GM12865 (cell line): ENCODE results near the gene PIK3CA.
A peak's percentile ranks its signal among the peaks of the same experiment; 100 is the strongest.

ENCODE experiments used
- DNase-seq: peaks from one replicate; pipeline ENCODE4 v3.0.0; 2010; ENCODE audit warnings: low read depth
- H3K4me3 ChIP-seq: 2 replicates; pipeline ENCODE4 v1.5.1; 2011; ENCODE audit warnings: mild to moderate bottlenecking, low read depth, low read length, control low read depth
- TF ChIP-seq, protein P1 (sequence below): IDR thresholded peaks from 2 replicates; pipeline ENCODE4 v1.5.1; 2011; ENCODE audit warnings: low read length, control low read depth, low read depth, inconsistent platforms; ENCODE audit not compliant: insufficient read depth; ENCODE audit errors: missing control alignments

PIK3CA gene

DNA sequence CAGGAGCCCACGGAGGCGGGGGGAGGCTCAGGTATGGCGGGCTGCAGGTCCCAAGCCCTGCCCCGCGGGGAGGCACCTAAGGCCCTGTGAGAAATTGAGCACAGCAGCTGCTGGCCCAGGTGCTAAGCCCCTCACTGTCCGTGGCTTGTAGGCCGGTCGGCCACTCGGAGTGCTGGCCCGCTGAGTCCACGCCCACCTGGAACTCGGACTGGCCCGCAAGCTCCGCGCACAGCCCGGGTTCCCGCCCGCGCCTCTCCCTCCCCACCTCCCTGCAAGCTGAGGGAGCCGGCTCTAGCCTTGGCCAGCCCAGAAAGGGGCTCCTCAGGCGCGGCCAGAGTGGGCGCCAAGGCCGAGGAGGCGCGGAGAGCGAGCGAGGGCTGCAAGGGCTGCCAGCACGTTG is 115.0 kb downstream of the PIK3CA start:
- H3K4me3 ChIP-seq: no peak overlapping the region
- TF ChIP-seq, protein P1, sequence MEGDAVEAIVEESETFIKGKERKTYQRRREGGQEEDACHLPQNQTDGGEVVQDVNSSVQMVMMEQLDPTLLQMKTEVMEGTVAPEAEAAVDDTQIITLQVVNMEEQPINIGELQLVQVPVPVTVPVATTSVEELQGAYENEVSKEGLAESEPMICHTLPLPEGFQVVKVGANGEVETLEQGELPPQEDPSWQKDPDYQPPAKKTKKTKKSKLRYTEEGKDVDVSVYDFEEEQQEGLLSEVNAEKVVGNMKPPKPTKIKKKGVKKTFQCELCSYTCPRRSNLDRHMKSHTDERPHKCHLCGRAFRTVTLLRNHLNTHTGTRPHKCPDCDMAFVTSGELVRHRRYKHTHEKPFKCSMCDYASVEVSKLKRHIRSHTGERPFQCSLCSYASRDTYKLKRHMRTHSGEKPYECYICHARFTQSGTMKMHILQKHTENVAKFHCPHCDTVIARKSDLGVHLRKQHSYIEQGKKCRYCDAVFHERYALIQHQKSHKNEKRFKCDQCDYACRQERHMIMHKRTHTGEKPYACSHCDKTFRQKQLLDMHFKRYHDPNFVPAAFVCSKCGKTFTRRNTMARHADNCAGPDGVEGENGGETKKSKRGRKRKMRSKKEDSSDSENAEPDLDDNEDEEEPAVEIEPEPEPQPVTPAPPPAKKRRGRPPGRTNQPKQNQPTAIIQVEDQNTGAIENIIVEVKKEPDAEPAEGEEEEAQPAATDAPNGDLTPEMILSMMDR: no peak
- DNase-seq: no peak

DNA sequence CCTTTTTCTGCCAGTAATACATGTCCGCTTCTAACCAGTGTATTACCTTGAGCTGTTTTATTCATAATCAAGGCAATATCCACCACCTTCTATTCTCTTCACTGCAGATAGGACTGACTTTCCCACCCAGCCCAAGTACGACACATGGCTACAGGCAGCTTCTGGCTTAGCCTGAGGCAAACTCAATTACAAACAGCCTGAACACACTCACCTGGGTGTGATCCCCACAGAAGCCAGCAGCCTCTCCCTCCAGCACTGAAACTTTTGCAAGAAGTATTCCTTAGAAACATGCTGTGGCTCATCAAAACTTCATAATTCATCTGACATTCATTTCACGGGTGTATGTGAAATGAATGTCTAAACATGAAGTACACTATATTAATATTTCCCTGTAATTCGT is 116.3 kb downstream of the PIK3CA start:
- TF ChIP-seq, protein P1: no peak
- DNase-seq: no peak
- no peak overlapping the region for H3K4me3 ChIP-seq

DNA sequence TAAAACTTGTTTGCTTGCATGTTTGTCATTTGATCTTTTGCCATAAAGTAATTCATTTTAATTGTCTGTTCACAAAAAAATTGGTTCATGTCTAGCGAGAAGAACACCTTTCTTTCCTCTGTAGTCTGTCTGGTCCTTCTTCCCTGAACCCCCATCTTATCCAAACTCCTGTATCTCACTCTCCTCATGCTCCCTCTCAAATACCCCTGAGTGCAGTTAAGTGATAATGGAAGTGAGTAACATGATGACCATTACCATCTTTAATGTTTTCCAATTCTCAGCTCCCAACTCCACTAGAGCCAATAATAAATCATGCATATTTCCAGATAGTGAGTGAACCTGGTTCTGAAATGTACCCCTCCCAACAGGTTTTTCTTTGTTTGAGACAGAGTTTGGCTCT is 116.9 kb downstream of the PIK3CA start:
- TF ChIP-seq, protein P1: no peak
- H3K4me3 ChIP-seq: no peak overlapping the region
- DNase-seq: no peak

DNA sequence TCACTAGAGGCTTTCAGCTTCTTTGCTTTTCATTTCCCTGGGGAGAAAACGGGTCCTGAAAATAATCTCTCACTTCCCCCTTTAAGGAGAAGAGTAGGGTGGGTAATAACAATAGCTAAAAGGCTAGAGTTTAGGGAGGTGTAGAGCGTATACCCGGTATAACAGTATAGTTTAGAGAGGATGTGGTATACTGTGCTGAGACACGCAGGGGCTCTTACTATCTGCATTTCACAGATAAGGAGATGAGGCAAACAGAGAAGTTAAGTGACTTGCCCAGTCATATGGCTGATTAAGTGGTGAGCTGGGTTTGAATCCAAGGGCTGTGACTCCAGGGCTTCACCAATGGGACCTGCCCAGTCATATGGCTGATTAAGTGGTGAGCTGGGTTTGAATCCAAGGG is 117.7 kb downstream of the PIK3CA start:
- TF ChIP-seq, protein P1: no peak
- H3K4me3 ChIP-seq: no peak overlapping the region
- peak; percentile 61 for DNase-seq

DNA sequence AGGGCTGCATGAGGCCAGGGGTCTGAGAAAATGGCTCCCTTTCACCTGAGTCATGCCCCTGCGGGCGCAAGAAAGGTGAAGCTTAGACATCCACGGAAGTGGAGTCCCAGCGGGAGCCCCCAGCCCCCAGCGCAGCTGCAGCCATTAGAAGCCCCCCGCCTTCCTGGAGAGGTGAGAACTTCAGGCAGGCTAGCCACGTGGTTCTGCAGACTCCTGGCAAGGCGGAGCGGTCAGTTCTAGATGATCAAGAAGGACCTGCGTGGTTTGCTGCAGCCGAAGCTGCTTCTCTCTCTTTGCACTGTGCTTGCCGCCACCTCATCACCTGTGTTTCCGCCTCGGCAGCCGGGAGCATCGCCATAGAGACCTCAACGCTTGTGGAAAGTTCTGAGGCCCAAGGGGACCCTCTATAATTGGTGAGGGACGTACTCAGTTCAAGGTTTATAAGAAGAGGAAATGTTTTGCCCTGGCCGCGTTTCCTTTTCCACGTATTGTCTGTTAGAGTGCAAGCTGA is 118.6 kb downstream of the PIK3CA start:
- TF ChIP-seq, protein P1: no peak
- H3K4me3 ChIP-seq: peak overlapping the region; percentile 46
- DNase-seq: peak; percentile 47

DNA sequence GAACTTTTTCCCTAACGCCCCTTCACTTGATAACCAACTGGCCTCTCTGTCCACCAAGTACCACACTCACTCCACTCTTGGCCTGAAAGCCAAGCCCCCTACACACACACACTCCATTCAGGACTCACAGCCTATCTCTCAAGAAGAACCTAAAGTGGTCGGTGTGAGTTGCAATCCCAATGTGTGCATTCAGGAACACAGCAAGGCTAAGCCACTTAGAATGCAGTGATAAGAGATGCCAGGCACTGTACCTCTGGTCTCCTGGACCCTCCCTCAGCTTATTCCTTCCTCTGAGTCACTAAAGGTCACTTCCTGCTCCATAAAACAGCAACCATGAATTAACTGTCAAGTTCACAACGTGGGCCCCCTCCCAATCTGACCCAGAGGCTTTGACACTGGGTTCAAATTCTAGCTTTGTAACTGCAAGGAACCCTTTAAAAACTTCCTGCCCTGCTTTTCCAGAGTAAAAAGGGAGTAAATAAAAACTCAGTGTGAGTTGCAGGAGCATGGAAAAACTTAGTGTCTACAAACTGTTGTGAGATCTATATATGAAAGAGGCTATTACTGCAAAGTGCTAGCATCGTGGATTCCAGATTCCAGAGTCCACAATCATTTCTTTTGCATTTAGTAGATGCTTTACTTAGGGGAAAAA is 120.4 kb downstream of the PIK3CA start:
- DNase-seq: no peak
- H3K4me3 ChIP-seq: no peak overlapping the region
- TF ChIP-seq, protein P1: no peak

DNA sequence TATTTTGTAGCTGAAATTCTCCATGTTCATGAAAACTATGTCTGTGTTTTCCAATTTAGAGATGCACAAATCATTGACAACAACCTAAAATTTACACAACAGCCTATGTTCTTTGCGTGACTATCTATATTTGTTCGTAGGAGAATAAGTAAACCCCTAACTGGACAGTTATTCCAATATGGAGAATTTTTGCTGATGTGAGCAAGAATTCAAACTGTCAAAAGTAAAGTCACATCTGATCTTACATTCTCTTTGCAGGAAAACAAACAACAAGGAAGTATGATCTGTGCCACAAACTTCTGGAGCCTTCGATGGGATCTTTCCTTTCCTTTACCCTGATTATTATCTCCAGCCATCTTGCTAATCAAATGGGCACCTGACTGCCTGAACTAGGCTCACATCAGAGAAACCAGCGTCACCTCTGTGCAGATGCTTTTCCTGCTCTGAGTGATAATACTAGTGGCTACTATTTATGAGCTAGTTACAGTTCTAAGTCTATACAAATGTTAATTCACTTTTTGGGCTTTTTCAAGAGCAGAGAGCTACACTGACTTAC is 121.1 kb downstream of the PIK3CA start:
- TF ChIP-seq, protein P1: no peak
- no peak overlapping the region for H3K4me3 ChIP-seq
- DNase-seq: no peak
